Gastroesophageal sphincter (tissue), 3 donors: ENCODE results near the gene LGALSL.

Source experiments
- CTCF ChIP-seq, 4 experiments: fragments of 200-600 bp in 2 of 4; fragments of 450-650 bp in 2 of 4; sonication (generic) in 1 of 4; IDR thresholded peaks; one replicate each; pipeline ENCODE4 v1.5.1; 2017 to 2019; ENCODE audit warnings: antibody characterized with exemption in 4 of 4, mild to moderate bottlenecking in 2 of 4, moderate library complexity in 2 of 4
- POLR2A ChIP-seq, 2 donors: fragments of 450-650 bp; IDR thresholded peaks; one replicate each; pipeline ENCODE4 v1.6.1; 2017; ENCODE audit warnings: antibody characterized with exemption in 2 of 2, mild to moderate bottlenecking in 2 of 2, moderate library complexity in 1 of 2
- POLR2AphosphoS5 ChIP-seq: sonication (generic); formaldehyde crosslinking; IDR thresholded peaks from one replicate; pipeline ENCODE4 v1.6.1; 2017; ENCODE audit warnings: antibody characterized with exemption

- no peak for TF ChIP-seq CTCF (IDR thresholded peaks at IDR 0.05)
- no peak for TF ChIP-seq POLR2A (IDR thresholded peaks at IDR 0.05)
- TF ChIP-seq POLR2AphosphoS5: no peak
Measured at GRCh38 chr2:64501946-64502345, 48.0 kb downstream of the LGALSL start.
